H1 (cell line): ENCODE measurements around the gene GCNT1. TPM values are rescaled to one million over a fixed set of nuclear protein-coding genes. Genes with fewer than 3 reads are reported as not detected.

Experiments
- CTCF ChIA-PET: fragments of 300-600 bp; sonication (Branson Sonifier 250); formaldehyde crosslinking; loops from one replicate; lab custom pipeline; 2021; ENCODE audit not compliant: partially characterized antibody; lab: Charles Lee
- POLR2A ChIA-PET: fragments of 300-600 bp; sonication (Branson Sonifier 250); formaldehyde crosslinking; loops from one replicate; lab custom pipeline; 2021; ENCODE audit warnings: inconsistent platforms; ENCODE audit not compliant: partially characterized antibody; lab: Charles Lee
- DNase-seq, 2 experiments: peaks; one replicate each; pipeline versions ENCODE4 v3.0.0 to v3.0.0-alpha.2; 2010 to 2022; ENCODE audit warnings: low spot score in 2 of 2, low read depth in 1 of 2, mixed read lengths in 1 of 2
- FAIRE-seq: peaks from 2 replicates; lab custom pipeline; 2011; peaks lifted over from hg19 to GRCh38; lab: Jason Lieb, UNC
- H2AFZ ChIP-seq: 2 replicates; pipeline ENCODE4 v1.8.1; 2012; ENCODE audit warnings: low read length, inconsistent platforms
- H2AK5ac ChIP-seq: 2 replicates; pipeline ENCODE4 v1.6.1; 2013; ENCODE audit warnings: low read depth, low read length
- H2BK120ac ChIP-seq: replicated peaks from 2 replicates; pipeline ENCODE3; 2013; ENCODE audit warnings: low read depth, low read length, inconsistent platforms
- H2BK12ac ChIP-seq: 2 replicates; pipeline ENCODE4 v1.6.1; 2013; ENCODE audit warnings: low read depth, low read length
- H2BK15ac ChIP-seq: 2 replicates; pipeline ENCODE4 v1.6.1; 2013; ENCODE audit warnings: low read length
- H2BK20ac ChIP-seq: 2 replicates; pipeline ENCODE4 v1.6.1; 2013; ENCODE audit warnings: low read length
- H2BK5ac ChIP-seq: 2 replicates; pipeline ENCODE4 v1.6.1; 2013; ENCODE audit warnings: low read depth, low read length
- H3K14ac ChIP-seq: 2 replicates; pipeline ENCODE4 v1.6.1; 2013; ENCODE audit warnings: inconsistent platforms; ENCODE audit not compliant: insufficient read length
- H3K18ac ChIP-seq: 2 replicates; pipeline ENCODE4 v1.6.1; 2013; ENCODE audit warnings: low read length; ENCODE audit errors: extremely low read depth
- H3K23ac ChIP-seq: 2 replicates; pipeline ENCODE4 v1.6.1; 2013; ENCODE audit warnings: inconsistent platforms; ENCODE audit not compliant: insufficient read length
- H3K23me2 ChIP-seq: 2 replicates; pipeline ENCODE4 v1.6.1; 2013; ENCODE audit warnings: low read depth, low read length
- H3K27ac ChIP-seq: 2 replicates; pipeline ENCODE4 v1.6.1; 2011; ENCODE audit warnings: low read depth, low read length, inconsistent platforms
- H3K27me3 ChIP-seq, 4 experiments: replicated peaks in 1 of 4; 1 replicate in 1 of 4; 2 replicates in 3 of 4; pipeline versions ENCODE4 v1.6.1 to v1.8.1; 2011 to 2013; ENCODE audit warnings: low read length in 3 of 4, mild to moderate bottlenecking in 3 of 4, inconsistent platforms in 2 of 4, mixed read lengths in 2 of 4, moderate library complexity in 1 of 4; ENCODE audit not compliant: control insufficient read depth in 3 of 4, insufficient read depth in 3 of 4; ENCODE audit errors: extremely low read depth in 1 of 4
- H3K36me3 ChIP-seq, 4 experiments: 2 replicates each; pipeline versions ENCODE4 v1.6.1 to v1.8.1; 2011 to 2013; ENCODE audit warnings: mild to moderate bottlenecking in 4 of 4, low read length in 3 of 4, moderate library complexity in 2 of 4, control low read depth in 1 of 4, inconsistent platforms in 1 of 4; ENCODE audit not compliant: insufficient read depth in 4 of 4, control insufficient read depth in 2 of 4
- H3K4ac ChIP-seq: replicated peaks from 2 replicates; pipeline ENCODE3; 2013; ENCODE audit warnings: low read length, low read depth, mixed read lengths, inconsistent platforms; ENCODE audit not compliant: insufficient read length
- H3K4me1 ChIP-seq, 4 experiments: replicated peaks in 1 of 4; 1 replicate in 1 of 4; 2 replicates in 3 of 4; pipeline versions ENCODE4 v1.6.1 to v1.8.1; 2011 to 2013; ENCODE audit warnings: low read length in 3 of 4, inconsistent platforms in 2 of 4, mixed read lengths in 1 of 4; ENCODE audit not compliant: insufficient read depth in 4 of 4, control insufficient read depth in 3 of 4
- H3K4me2 ChIP-seq, 2 experiments: 2 replicates each; pipeline versions ENCODE4 v1.6.1 to v1.8.1; 2011 to 2013; ENCODE audit warnings: low read depth in 2 of 2, low read length in 2 of 2, control low read depth in 1 of 2, inconsistent platforms in 1 of 2, mild to moderate bottlenecking in 1 of 2; ENCODE audit not compliant: insufficient read depth in 1 of 2
- H3K4me3 ChIP-seq, 4 experiments: fragments of 200-600, 300-600 bp in 1 of 4; sonication (generic), shearing (Covaris generic), sonication (Bioruptor Twin) in 1 of 4; 2 replicates each; pipeline versions ENCODE4 v1.5.1 to v1.8.1; 2011 to 2016; ENCODE audit warnings: low read length in 4 of 4, low read depth in 3 of 4, control low read depth in 2 of 4, inconsistent platforms in 2 of 4, mild to moderate bottlenecking in 2 of 4, mixed read lengths in 1 of 4, moderate library complexity in 1 of 4; ENCODE audit not compliant: insufficient read depth in 2 of 4; ENCODE audit errors: extremely low read depth in 1 of 4
- H3K56ac ChIP-seq: replicated peaks from 2 replicates; pipeline ENCODE3; 2013; ENCODE audit warnings: low read depth, mild to moderate bottlenecking, mixed read lengths, low read length, inconsistent platforms; ENCODE audit not compliant: insufficient read length
- H3K79me1 ChIP-seq: 2 replicates; pipeline ENCODE4 v1.6.1; 2013; ENCODE audit warnings: low read depth, low read length, control low read depth
- H3K79me2 ChIP-seq, 2 experiments: 2 replicates each; pipeline versions ENCODE4 v1.6.1 to v1.8.1; 2012 to 2013; ENCODE audit warnings: low read length in 2 of 2, mild to moderate bottlenecking in 2 of 2, inconsistent platforms in 1 of 2; ENCODE audit not compliant: insufficient read depth in 2 of 2, control insufficient read depth in 1 of 2
- H3K9ac ChIP-seq, 4 experiments: replicated peaks in 1 of 4; 1 replicate in 1 of 4; 2 replicates in 3 of 4; pipeline versions ENCODE4 v1.6.1 to v1.8.1; 2011 to 2013; ENCODE audit warnings: low read depth in 3 of 4, low read length in 3 of 4, control low read depth in 2 of 4, mild to moderate bottlenecking in 2 of 4, moderate library complexity in 2 of 4, inconsistent platforms in 1 of 4; ENCODE audit errors: extremely low read depth in 1 of 4
- H3K9me3 ChIP-seq, 2 experiments: 2 replicates each; pipeline versions ENCODE4 v1.6.1 to v1.8.1; 2012 to 2013; ENCODE audit warnings: mild to moderate bottlenecking in 2 of 2, moderate library complexity in 2 of 2, control low read depth in 1 of 2, inconsistent platforms in 1 of 2, low read depth in 1 of 2, low read length in 1 of 2, mixed read lengths in 1 of 2; ENCODE audit not compliant: insufficient read depth in 2 of 2
- H4K20me1 ChIP-seq, 2 experiments: replicated peaks in 1 of 2; 2 replicates each; pipeline versions ENCODE3 to v1.8.1; 2011 to 2013; ENCODE audit warnings: inconsistent platforms in 2 of 2, low read length in 2 of 2, mild to moderate bottlenecking in 1 of 2; ENCODE audit not compliant: insufficient read depth in 2 of 2, control insufficient read depth in 1 of 2
- H4K5ac ChIP-seq: 2 replicates; pipeline ENCODE4 v1.6.1; 2013; ENCODE audit warnings: low read length, low read depth, mixed read lengths, inconsistent platforms; ENCODE audit not compliant: insufficient read length
- H4K8ac ChIP-seq: 2 replicates; pipeline ENCODE4 v1.8.0; 2013; ENCODE audit warnings: mild to moderate bottlenecking, moderate library complexity, low read length, inconsistent platforms; ENCODE audit not compliant: insufficient read depth; ENCODE audit errors: extremely low read depth
- H4K91ac ChIP-seq: replicated peaks from 2 replicates; pipeline ENCODE3; 2013; ENCODE audit warnings: low read length, mixed read lengths, inconsistent platforms; ENCODE audit not compliant: insufficient read length
- ATF2 ChIP-seq: IDR thresholded peaks from 2 replicates; pipeline ENCODE4 v1.6.1; 2012; ENCODE audit warnings: low read length, inconsistent platforms
- ATF3 ChIP-seq: IDR thresholded peaks from 2 replicates; pipeline ENCODE4 v1.6.1; 2011; ENCODE audit warnings: low read depth, mild to moderate bottlenecking, low read length; ENCODE audit not compliant: insufficient read depth
- BACH1 ChIP-seq: IDR thresholded peaks from 2 replicates; pipeline ENCODE4 v1.6.1; 2012; ENCODE audit warnings: low read length, improper control_type of control experiment
- CTBP2 ChIP-seq: IDR thresholded peaks from 2 replicates; pipeline ENCODE4 v1.7.0; 2011; ENCODE audit warnings: borderline replicate concordance, mild to moderate bottlenecking, moderate library complexity, mixed read lengths, low read length; ENCODE audit not compliant: insufficient read depth, insufficient read length
- JUN ChIP-seq: IDR thresholded peaks from 2 replicates; pipeline ENCODE4 v1.6.1; 2011; ENCODE audit warnings: low read depth, mild to moderate bottlenecking, improper control_type of control experiment, low read length
- NRF1 ChIP-seq: IDR thresholded peaks from 2 replicates; pipeline ENCODE4 v1.6.1; 2011; ENCODE audit warnings: mild to moderate bottlenecking, low read depth, low read length, improper control_type of control experiment
- PHF8 ChIP-seq: fragments of 200-600 bp; sonication (generic); conservative IDR thresholded peaks from 2 replicates; pipeline ENCODE4 v1.7.1; 2012; ENCODE audit warnings: low read depth, mild to moderate bottlenecking, inconsistent platforms, low read length, moderate library complexity
- RAD21 ChIP-seq, 2 experiments: IDR thresholded peaks in 1 of 2; conservative IDR thresholded peaks in 1 of 2; 2 replicates each; pipeline ENCODE4 v1.6.1; 2011; ENCODE audit warnings: low read depth in 2 of 2, low read length in 2 of 2, improper control_type of control experiment in 1 of 2, inconsistent platforms in 1 of 2, mild to moderate bottlenecking in 1 of 2, moderate library complexity in 1 of 2
- TAF1 ChIP-seq: IDR thresholded peaks from 2 replicates; pipeline ENCODE4 v1.6.1; 2011; ENCODE audit warnings: mild to moderate bottlenecking, low read depth, low read length
- WGBS, 2 experiments: shearing (Covaris generic) in 1 of 2; methylation state at CpG; one replicate each; pipeline versions ENCODE4 v1.1.6 to v1.1.7; 2013 to 2015; ENCODE audit warnings: low lambda C conversion rate in 2 of 2, mixed read lengths in 2 of 2, inconsistent platforms in 1 of 2, low coverage in 1 of 2, missing lambda C conversion rate in 1 of 2; ENCODE audit not compliant: insufficient replicate concordance in 2 of 2, insufficient coverage in 1 of 2, insufficient read length in 1 of 2; ENCODE audit errors: extremely low coverage in 1 of 2, missing lambda C conversion rate in 1 of 2; 5-methylcytosine and 5-hydroxymethylcytosine counted together
- polyA plus RNA-seq, 7 experiments: library from polyadenylated mRNA; depleted of rRNA in 3 of 7; stranded (reverse) in 5 of 7; unstranded in 2 of 7; fragments of >200 nt in 5 of 7; fragments of 200-250 nt in 2 of 7; gene quantifications; 1 replicate in 5 of 7; 2 replicates in 1 of 7; 4 replicates in 1 of 7; pipeline versions ENCODE4 v1.2.1 to v1.2.3, GENCODE V29; 2011 to 2013; ENCODE audit warnings: missing spikeins in 2 of 7, mixed read lengths in 2 of 7
- total RNA-seq: library from RNA; stranded (reverse); fragmentation: NEBNext Ultra II Directional; extraction: Animal tissue kit (Norgen Biotek cat#: 25700); gene quantifications from 2 replicates; pipeline ENCODE4 v1.2.1, GENCODE V29; 2021

GCNT1 gene
- total and polyA plus RNA-seq, 2 of the 8 experiments (the other 6 are each of a cell fraction or from before 2014, with no cell fraction given) = 13.0 to 16.5 TPM

GRCh38 chr9:76425677-76426453, 33.1 kb upstream of the GCNT1 start:
- Histone ChIP-seq H3K23ac (no peak overlapping the region), H2AK5ac (no peak overlapping the region), H3K4me2 (no peak overlapping the region), H3K27ac (no peak overlapping the region), H3K4me1 (no peaks in the 10 kb centered on the region), H3K18ac (no peak overlapping the region), H3K4ac (no peak overlapping the region), H3K36me3 (no peaks in the 10 kb centered on the region), H2BK20ac (no peak overlapping the region), H2BK120ac (no peak overlapping the region), H2AFZ (no peak overlapping the region), H3K23me2 (no peaks in the 10 kb centered on the region), H4K91ac (no peak overlapping the region), H2BK5ac (no peak overlapping the region), H4K8ac (no peak overlapping the region), H3K79me1 (no peaks in the 10 kb centered on the region), H3K56ac (no peak overlapping the region), H2BK12ac (no peak overlapping the region), H3K9ac (no peak overlapping the region), H3K27me3 (no peaks in the 10 kb centered on the region), H3K9me3 (no peaks in the 10 kb centered on the region), H3K14ac (no peak overlapping the region), H3K79me2 (no peaks in the 10 kb centered on the region), H2BK15ac (no peak overlapping the region), H3K4me3 (no peak overlapping the region), H4K5ac (no peak overlapping the region), H4K20me1 (no peaks in the 10 kb centered on the region)
- POLR2A ChIA-PET = no interaction called here
- FAIRE-seq (no peak), DNase-seq (no peak)
- 93% methylated on average over 8 of the region's 8 CpGs; no CpG with 5 or more reads in 1 of the 2 experiments for WGBS, 2 experiments
- CTCF ChIA-PET = interaction anchor here (0.7 to 1.4 kb wide), 3 partner anchors 9 to 943 kb away, joined by 3 to 4 read pairs (median 3); no protein-coding TSS in a partner anchor
- TF ChIP-seq ATF3 (no peak), CTBP2 (no peak), TAF1 (no peak), NRF1 (no peak), RAD21 (IDR thresholded peaks at IDR 0.05 in 1 of 2, conservative IDR thresholded peaks at IDR 0.05 in 1 of 2; ENCODE audit: low read depth in 2 of 2, low read length in 2 of 2) (no peak), JUN (no peak), ATF2 (no peak), PHF8 (no peak), BACH1 (no peak)
